ENCODE results near the gene SRSF1. TPM values are rescaled to one million over a fixed set of nuclear protein-coding genes. Genes with fewer than 3 reads are reported as not detected.

The SRSF1 gene
- total RNA-seq, 2 experiments from 2014 or later: 271 to 368 TPM

DNA sequence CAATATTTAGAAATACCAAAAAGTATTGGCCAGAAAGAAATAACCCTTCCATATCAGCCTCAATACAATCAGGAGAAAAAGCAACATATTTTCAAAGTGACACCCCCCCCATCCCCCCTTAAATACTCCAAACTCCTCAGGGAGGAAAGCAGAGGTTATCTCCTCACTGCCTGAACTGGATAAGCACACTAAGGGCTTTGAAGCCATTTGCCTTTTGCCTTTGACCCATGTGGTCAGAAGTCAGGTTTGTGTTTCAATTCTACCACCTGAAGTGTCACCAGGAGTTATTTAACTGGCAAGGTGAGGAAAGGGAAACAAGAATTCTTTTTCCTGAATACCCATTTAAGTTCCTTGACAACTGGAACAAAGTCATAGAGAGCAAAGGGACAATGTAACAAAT, 15.5 kb downstream of the SRSF1 start:
- CTCF ChIA-PET: interaction anchor here (1.0 to 4.5 kb wide), 5 partner anchors 9 to 180 kb away, joined by 4 to 74 read pairs (median 7); no protein-coding TSS in a partner anchor
- POLR2A ChIA-PET: no interaction called here
- no peak for ATAC-seq

DNA sequence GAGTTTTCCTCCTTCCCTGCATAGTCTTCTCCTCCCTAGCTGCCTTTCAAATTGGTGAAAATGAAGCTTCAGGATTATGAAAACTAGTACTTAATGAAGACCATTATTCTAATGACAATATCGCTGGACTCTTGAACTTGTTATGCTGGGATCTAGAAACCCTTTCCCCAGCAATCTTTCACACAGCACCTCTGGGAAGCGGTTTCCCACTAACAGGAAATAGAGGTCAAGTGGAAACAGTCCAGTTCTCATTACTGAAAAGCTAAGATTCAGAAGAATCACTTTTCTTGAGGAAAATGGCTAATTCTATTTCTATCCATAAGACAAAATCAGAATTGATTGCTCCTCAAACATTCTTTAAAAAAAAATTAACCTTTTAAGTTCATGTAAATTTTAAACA, 17.0 kb downstream of the SRSF1 start:
- ATAC-seq: no peak
- DNase-seq: no peak
- no peak overlapping the region for H3K4me3 Mint-ChIP-seq
- POLR2A ChIA-PET: interaction anchor here (0.7 to 1.4 kb wide), 3 partner anchors 8 to 17 kb away, joined by 4 to 6 read pairs (median 5); partner anchors contain the start of gene SRSF1
- CTCF ChIA-PET: interaction anchor here (0.5 to 4.5 kb wide), 15 partner anchors 9 to 362 kb away, joined by 3 to 74 read pairs (median 4); partner anchors contain the start of genes SRSF1 and SUPT4H1
- intact Hi-C loops (cut with DNase I, micrococcal nuclease): no loop called here
- H3K4me1 Mint-ChIP-seq: peaks cover 49% of the 10 kb centered on the region
- H3K27me3 Mint-ChIP-seq: no peaks in the 10 kb centered on the region
- H3K36me3 Mint-ChIP-seq (ENCODE audit: low read depth): peaks cover 7% of the 10 kb centered on the region
- H3K27ac Mint-ChIP-seq: no peak overlapping the region
- H3K9me3 Mint-ChIP-seq (ENCODE audit: low read depth): no peaks in the 10 kb centered on the region

More for the DNA sequence above, 15.5 kb downstream of the SRSF1 start:
- Mint-ChIP-seq H3K9me3 (ENCODE audit: low read depth) (no peaks in the 10 kb centered on the region), H3K4me1 (peaks cover 49% of the 10 kb centered on the region), H3K36me3 (ENCODE audit: low read depth) (peaks cover 11% of the 10 kb centered on the region), H3K4me3 (no peak overlapping the region), H3K27me3 (no peaks in the 10 kb centered on the region), H3K27ac (no peak overlapping the region)
- DNase-seq: no peak
- intact Hi-C loops (cut with DNase I, micrococcal nuclease): no loop called here

DNA sequence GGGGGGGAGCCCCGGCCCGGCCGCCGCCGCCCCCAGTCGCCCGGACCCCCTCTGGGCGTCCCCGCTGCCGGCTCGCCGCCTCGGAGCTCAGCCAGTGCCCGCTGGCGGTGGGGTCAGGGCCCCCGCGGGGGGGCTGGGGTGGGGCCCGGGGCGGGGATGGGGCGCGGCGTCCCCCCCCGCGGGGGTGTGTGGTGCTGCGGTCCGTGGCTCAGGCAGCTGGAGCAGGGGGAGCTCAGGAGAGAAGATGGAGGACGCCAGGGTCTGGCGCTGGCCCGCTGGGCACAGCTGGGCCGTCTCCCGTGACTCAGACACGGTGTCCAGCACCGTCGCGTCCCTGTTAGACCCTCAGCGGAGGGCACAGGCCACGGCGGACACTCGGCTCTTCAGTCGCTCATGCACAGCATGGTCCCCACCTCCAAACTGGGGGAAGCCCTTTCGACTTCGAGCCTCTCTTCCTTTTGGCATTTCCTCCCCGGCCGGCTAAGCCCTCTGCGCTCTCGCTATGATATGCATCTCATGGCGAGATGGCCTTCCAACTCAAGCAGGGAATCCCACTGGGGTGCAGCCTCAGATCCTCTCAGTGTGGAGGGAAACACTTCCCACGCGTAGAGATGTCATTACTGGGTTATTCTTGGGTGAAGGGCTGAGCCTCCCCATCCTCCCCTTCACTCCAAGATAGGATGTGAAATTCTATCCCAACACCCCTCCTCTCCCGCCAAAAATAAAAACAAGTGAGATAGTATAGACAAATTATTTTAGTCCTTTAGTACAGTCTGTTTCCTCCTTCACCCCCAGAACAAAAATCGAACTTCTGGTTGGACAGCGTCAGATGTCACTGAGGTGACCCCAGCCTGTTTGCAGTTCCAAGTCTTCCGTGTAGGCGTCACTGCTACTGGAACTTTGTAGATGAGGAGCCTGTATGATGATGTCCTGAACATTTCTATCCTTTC, 18.5 kb downstream of the SRSF1 start:
- ATAC-seq: peak; percentile 72
- no peaks in the 10 kb centered on the region for H3K9me3 Mint-ChIP-seq (ENCODE audit: low read depth)
- POLR2A ChIA-PET: interaction anchor here (0.6 to 1.4 kb wide), 3 partner anchors 18 to 40 kb away, joined by 3 to 5 read pairs (median 4); partner anchors contain the start of gene SRSF1
- H3K4me1 Mint-ChIP-seq: peaks cover 50% of the 10 kb centered on the region
- CTCF ChIA-PET: interaction anchor here (0.6 to 4.5 kb wide), 11 partner anchors 7 to 137 kb away, joined by 3 to 74 read pairs (median 7); partner anchors contain the start of genes CUEDC1 and SRSF1
- no peaks in the 10 kb centered on the region for H3K27me3 Mint-ChIP-seq
- peak overlapping the region; percentile 95 for H3K27ac Mint-ChIP-seq
- no peak for DNase-seq
- intact Hi-C loops (cut with DNase I, micrococcal nuclease): loop anchor here (1.0 to 5.0 kb wide), 6 partner anchors 19 to 349 kb away; partner anchors contain the start of genes SRSF1 (in 2 of the 2), CUEDC1 (in 1 of the 2), DYNLL2 (in 1 of the 2) and MRPS23 (in 1 of the 2)
- H3K4me3 Mint-ChIP-seq: peak overlapping the region; percentile 89
- peaks cover 10% of the 10 kb centered on the region for H3K36me3 Mint-ChIP-seq (ENCODE audit: low read depth)

DNA sequence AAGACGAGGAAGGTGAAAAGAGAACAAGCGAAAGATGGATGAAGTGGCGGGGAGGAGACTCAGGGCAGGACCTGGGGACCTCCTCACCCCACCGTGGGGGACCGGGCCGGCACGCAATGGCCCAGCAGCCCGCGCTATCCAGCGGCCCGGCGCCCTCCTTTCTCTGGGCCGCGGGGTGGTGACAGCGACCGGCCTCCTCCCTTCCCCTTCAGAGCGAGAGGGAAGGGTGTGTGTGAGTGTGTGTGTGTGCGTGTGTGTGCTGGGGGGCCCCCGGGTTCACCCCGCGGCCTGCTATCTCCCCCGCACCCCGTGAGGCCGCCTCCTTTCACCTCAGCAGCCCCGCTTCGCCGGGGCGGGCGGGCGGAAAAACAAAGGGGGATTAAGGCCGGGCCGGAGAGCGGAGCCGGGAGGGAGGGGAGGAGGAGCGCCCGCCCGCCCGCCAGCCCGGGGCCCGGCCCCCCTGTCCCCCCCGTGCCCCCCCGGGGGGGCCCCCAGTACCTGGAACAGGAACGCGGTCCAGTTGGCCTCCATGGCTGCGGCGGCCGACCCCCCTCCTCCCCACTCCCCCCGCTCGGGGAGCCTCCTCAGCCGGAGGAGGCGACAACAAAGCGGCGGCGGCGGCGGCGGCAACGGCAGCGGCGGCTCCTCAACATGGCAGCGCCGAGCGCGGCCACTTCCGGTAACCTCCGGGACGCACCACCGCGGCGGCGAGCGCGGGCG, 19.3 kb downstream of the SRSF1 start, which contains the start of gene VEZF1:
Gene VEZF1, minus strand, starts transcription at position 674 of the 720 bp plus-strand sequence. Its CDS starts 143 bp downstream, at position 531.
- peak; percentile 68 for ATAC-seq
- peaks cover 14% of the 10 kb centered on the region for H3K36me3 Mint-ChIP-seq (ENCODE audit: low read depth)
- peak; percentile 88 for DNase-seq
- peaks cover 56% of the 10 kb centered on the region for H3K4me1 Mint-ChIP-seq
- no peaks in the 10 kb centered on the region for H3K27me3 Mint-ChIP-seq
- H3K27ac Mint-ChIP-seq: peak within 1 kb of the TSS; percentile 95
- peak within 1 kb of the TSS; percentile 89 for H3K4me3 Mint-ChIP-seq
- H3K9me3 Mint-ChIP-seq (ENCODE audit: low read depth): no peaks in the 10 kb centered on the region
- ChIA-PET CTCF (interaction anchor here (0.6 to 4.5 kb wide), 7 partner anchors 9 to 136 kb away, joined by 3 to 93 read pairs (median 4); no protein-coding TSS in a partner anchor), POLR2A (interaction anchor here (1.7 kb wide), 1 partner anchor 19 kb away, joined by 8 read pairs; the partner anchor contains the start of gene SRSF1)
- intact Hi-C loops (cut with DNase I, micrococcal nuclease): loop anchor here (1.0 to 5.0 kb wide), 7 partner anchors 12 to 350 kb away; partner anchors contain the start of genes SRSF1 (in 2 of the 2), CUEDC1 (in 1 of the 2), DYNLL2 (in 1 of the 2) and MRPS23 (in 1 of the 2)

DNA sequence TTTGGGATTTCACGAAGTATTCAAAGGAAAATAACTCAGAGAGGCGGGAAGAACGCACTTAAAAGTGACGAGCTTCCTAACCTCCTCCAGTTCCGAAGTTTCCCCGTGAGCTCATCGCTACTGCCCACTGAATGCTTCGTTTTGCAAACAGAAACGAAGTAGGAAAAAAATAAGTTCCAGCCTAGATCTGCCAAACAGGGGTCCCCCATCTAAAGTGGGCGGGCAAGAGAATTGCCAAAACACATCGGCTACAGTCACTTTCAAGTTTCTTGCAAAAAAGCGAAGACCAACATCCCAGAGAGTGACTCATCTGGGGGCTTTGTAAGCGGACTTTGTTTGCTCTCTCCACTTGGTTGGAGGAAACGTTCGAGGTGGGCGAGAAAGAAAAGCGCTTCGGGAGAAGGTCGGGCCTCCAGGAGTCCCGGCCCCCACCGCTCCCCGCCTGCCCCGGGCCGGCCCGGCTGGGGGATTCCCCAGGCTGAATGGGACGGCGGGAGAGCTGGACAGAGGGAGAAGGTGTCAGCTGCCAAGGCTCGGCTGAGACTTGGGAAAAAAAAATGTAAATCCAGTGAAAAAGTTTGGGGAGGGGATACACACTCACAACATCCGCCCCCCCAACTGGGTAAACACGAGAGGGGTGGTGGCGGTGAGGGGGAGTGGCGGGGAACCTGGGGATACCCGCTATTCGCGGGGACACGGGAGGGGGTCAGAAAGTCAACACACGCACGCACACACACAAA, 20.0 kb downstream of the SRSF1 start:
- H3K36me3 Mint-ChIP-seq (ENCODE audit: low read depth): peaks cover 18% of the 10 kb centered on the region
- peak overlapping the region; percentile 89 for H3K4me3 Mint-ChIP-seq
- CTCF ChIA-PET: interaction anchor here (0.7 to 3.6 kb wide), 12 partner anchors 11 to 858 kb away, joined by 3 to 93 read pairs (median 4); partner anchors contain the start of gene SRSF1
- peak overlapping the region; percentile 93 for H3K27ac Mint-ChIP-seq
- peaks cover 58% of the 10 kb centered on the region for H3K4me1 Mint-ChIP-seq
- DNase-seq (peak; percentile 61), ATAC-seq (peak; percentile 17)
- intact Hi-C loops (cut with DNase I, micrococcal nuclease): loop anchor here (1.0 to 5.0 kb wide), 3 partner anchors 12 to 350 kb away; no protein-coding TSS in a partner anchor
- H3K9me3 Mint-ChIP-seq (ENCODE audit: low read depth): no peaks in the 10 kb centered on the region
- no peaks in the 10 kb centered on the region for H3K27me3 Mint-ChIP-seq
- POLR2A ChIA-PET: interaction anchor here (0.6 to 1.7 kb wide), 7 partner anchors 9 to 137 kb away, joined by 3 to 8 read pairs (median 4); partner anchors contain the start of genes MRPS23 and SRSF1

DNA sequence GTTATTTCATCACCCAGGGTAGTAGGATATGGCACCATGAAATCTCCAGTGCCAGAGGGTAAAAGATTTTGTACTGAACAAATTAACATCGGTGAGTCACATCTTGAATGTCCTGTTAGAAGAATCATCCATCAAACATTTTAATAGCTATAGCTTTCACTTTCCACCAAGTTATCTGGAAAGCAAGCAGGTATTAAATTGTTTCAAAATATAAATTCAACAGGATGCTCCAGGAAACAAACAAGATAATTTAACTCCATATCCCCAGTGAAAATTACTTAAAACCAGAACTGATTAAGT, 21.4 kb downstream of the SRSF1 start:
- POLR2A ChIA-PET: interaction anchor here (1.0 to 1.3 kb wide), 4 partner anchors 11 to 136 kb away, joined by 3 to 6 read pairs (median 4); partner anchors contain the start of gene MRPS23
- H3K27me3 Mint-ChIP-seq: no peaks in the 10 kb centered on the region
- DNase-seq: no peak
- peak overlapping the region; percentile 23 for H3K4me3 Mint-ChIP-seq
- intact Hi-C loops (cut with DNase I, micrococcal nuclease): loop anchor here (5.0 kb wide), 2 partner anchors 33 to 352 kb away; no protein-coding TSS in a partner anchor
- H3K27ac Mint-ChIP-seq: peak overlapping the region; percentile 31
- H3K36me3 Mint-ChIP-seq (ENCODE audit: low read depth): peaks cover 21% of the 10 kb centered on the region
- ATAC-seq: no peak
- peaks cover 65% of the 10 kb centered on the region for H3K4me1 Mint-ChIP-seq
- H3K9me3 Mint-ChIP-seq (ENCODE audit: low read depth): no peaks in the 10 kb centered on the region
- CTCF ChIA-PET: interaction anchor here (0.7 to 3.6 kb wide), 11 partner anchors 10 to 234 kb away, joined by 3 to 93 read pairs (median 4); partner anchors contain the start of genes CUEDC1 and SRSF1

DNA sequence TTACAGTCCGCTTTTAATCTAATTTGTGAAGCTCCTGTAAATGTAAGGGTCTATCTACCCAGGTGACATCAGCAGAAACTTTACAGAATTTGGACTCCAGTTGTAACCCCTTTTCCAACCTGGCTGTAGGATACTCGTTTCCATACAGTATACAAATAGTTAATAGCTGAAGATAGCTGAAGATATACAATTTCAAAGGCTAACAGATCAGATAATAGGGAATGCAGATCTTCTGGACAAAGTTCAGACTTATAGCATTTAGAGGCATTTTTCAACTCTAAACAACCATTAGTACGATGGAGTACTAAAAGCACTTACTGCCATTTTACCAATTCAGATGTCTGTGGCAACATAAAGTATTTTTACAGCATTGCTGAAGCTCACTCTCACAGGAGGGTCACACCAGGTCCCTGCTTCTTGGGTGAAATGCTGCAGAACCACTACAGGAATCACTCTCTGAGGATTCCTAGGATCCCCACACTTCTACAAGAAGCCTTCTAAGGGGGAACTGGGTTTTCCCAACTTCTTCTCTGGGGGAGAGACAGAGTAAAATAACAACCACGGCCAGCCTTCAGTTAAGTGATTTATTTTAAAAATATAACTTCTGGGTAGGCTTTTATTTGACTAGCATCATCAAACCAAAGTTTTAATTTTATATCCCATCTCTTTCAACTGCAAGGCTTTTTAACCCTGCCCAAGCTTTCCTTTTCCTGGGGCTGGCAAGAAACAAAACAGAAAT, 21.9 kb downstream of the SRSF1 start:
- intact Hi-C loops (cut with DNase I, micrococcal nuclease): loop anchor here (5.0 kb wide), 2 partner anchors 33 to 352 kb away; no protein-coding TSS in a partner anchor
- peaks cover 25% of the 10 kb centered on the region for H3K36me3 Mint-ChIP-seq (ENCODE audit: low read depth)

DNA sequence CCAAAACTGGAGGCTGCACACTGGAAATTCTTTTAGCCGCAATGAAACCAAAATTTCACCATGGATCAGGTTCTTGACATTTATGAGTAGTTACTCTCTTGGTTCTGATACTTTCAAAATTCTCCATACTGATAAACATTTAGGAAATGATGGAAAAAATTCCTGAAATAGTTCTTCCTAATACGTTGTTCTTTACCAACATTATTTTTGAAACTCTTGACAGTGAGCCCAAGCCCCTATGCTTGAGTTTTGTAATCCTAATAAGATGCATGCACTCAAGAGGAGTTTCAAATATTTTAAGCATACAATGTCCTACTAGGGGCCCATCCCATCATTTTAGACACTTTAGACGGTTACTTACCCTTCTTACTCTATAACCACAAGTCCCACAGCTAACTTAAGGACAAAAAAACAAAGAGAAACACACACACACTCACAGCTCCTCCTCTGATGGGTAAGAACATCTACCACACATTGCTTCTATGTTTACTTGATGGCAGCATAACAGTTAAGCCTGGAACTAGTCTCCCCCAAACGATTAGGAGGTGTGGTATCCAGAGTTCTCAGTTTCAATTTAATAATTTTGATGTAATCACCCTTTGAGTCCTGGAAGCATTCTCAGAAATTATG, 22.7 kb downstream of the SRSF1 start:
- no peak for DNase-seq
- Mint-ChIP-seq H3K36me3 (ENCODE audit: low read depth) (peaks cover 29% of the 10 kb centered on the region), H3K9me3 (ENCODE audit: low read depth) (no peaks in the 10 kb centered on the region), H3K27me3 (no peaks in the 10 kb centered on the region), H3K27ac (peak overlapping the region; percentile 24), H3K4me1 (peaks cover 63% of the 10 kb centered on the region), H3K4me3 (no peak overlapping the region)
- intact Hi-C loops (cut with DNase I, micrococcal nuclease): no loop called here
- ATAC-seq: no peak
- ChIA-PET POLR2A (no interaction called here), CTCF (interaction anchor here (0.8 to 3.6 kb wide), 4 partner anchors 8 to 150 kb away, joined by 3 to 93 read pairs (median 6); no protein-coding TSS in a partner anchor)

More for the DNA sequence above, 21.9 kb downstream of the SRSF1 start:
- Mint-ChIP-seq H3K27me3 (no peaks in the 10 kb centered on the region), H3K9me3 (ENCODE audit: low read depth) (no peaks in the 10 kb centered on the region), H3K4me1 (peaks cover 65% of the 10 kb centered on the region), H3K27ac (peak overlapping the region; percentile 31), H3K4me3 (peak overlapping the region; percentile 23)
- ChIA-PET POLR2A (interaction anchor here (1.0 kb wide), 1 partner anchor 14 kb away, joined by 3 read pairs; no protein-coding TSS in a partner anchor), CTCF (interaction anchor here (0.7 to 3.6 kb wide), 6 partner anchors 9 to 151 kb away, joined by 3 to 93 read pairs (median 6); partner anchors contain the start of genes CUEDC1 and SRSF1)
- no peak for DNase-seq
- no peak for ATAC-seq

DNA sequence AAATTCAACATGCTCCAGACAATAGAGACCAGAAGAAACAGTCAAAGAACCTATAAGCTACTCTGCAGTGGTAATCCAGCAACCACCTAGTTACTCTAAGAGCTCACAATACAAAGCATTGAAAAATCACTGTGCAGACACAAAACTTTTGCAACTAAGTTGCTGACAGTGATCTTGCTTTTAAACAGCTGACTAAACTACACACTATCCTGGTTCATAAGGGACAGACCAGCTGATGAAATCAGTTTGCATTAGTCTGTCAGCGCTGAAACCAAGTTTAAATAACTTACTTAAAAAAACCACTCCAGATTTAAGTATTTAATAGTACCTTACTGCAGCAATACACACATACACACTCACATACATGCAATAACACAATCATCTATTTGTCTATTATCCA, 23.6 kb downstream of the SRSF1 start:
- POLR2A ChIA-PET: interaction anchor here (0.7 kb wide), 1 partner anchor 321 kb away, joined by 3 read pairs; no protein-coding TSS in a partner anchor

More for the DNA sequence above, 23.6 kb downstream of the SRSF1 start:
- no peak for ATAC-seq
- H3K4me1 Mint-ChIP-seq: peaks cover 57% of the 10 kb centered on the region
- H3K36me3 Mint-ChIP-seq (ENCODE audit: low read depth): peaks cover 31% of the 10 kb centered on the region
- intact Hi-C loops (cut with DNase I, micrococcal nuclease): no loop called here
- H3K4me3 Mint-ChIP-seq: no peak overlapping the region
- H3K27me3 Mint-ChIP-seq: no peaks in the 10 kb centered on the region
- CTCF ChIA-PET: interaction anchor here (0.6 to 1.3 kb wide), 3 partner anchors 11 to 75 kb away, joined by 3 to 14 read pairs (median 3); no protein-coding TSS in a partner anchor
- no peak for DNase-seq
- no peak overlapping the region for H3K27ac Mint-ChIP-seq
- H3K9me3 Mint-ChIP-seq (ENCODE audit: low read depth): no peaks in the 10 kb centered on the region
